ENCODE data around the gene TMEM238L.

Gene TMEM238L

GRCh38 chr17:10821770-10822169, 17.9 kb upstream of the TMEM238L start:
- no peak for DNase-seq (ENCODE audit: low read depth)
- no peak overlapping the region for H3K4me3 ChIP-seq (replicated peaks; ENCODE audit: low read depth, low read length)
- TF ChIP-seq, protein P1, sequence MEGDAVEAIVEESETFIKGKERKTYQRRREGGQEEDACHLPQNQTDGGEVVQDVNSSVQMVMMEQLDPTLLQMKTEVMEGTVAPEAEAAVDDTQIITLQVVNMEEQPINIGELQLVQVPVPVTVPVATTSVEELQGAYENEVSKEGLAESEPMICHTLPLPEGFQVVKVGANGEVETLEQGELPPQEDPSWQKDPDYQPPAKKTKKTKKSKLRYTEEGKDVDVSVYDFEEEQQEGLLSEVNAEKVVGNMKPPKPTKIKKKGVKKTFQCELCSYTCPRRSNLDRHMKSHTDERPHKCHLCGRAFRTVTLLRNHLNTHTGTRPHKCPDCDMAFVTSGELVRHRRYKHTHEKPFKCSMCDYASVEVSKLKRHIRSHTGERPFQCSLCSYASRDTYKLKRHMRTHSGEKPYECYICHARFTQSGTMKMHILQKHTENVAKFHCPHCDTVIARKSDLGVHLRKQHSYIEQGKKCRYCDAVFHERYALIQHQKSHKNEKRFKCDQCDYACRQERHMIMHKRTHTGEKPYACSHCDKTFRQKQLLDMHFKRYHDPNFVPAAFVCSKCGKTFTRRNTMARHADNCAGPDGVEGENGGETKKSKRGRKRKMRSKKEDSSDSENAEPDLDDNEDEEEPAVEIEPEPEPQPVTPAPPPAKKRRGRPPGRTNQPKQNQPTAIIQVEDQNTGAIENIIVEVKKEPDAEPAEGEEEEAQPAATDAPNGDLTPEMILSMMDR (IDR thresholded peaks at IDR 0.05; ENCODE audit: low read length, missing control alignments), result no peak

GRCh38 chr17:10821054-10821453, 17.2 kb upstream of the TMEM238L start:
- no peak for DNase-seq (ENCODE audit: low read depth)
- TF ChIP-seq, protein P1 (IDR thresholded peaks at IDR 0.05; ENCODE audit: low read length, missing control alignments), result no peak
- no peak overlapping the region for H3K4me3 ChIP-seq (replicated peaks; ENCODE audit: low read depth, low read length)

GRCh38 chr17:10815319-10815718, 11.4 kb upstream of the TMEM238L start:
- TF ChIP-seq, protein P1 (IDR thresholded peaks at IDR 0.05; ENCODE audit: low read length, missing control alignments), result no peak
- DNase-seq (ENCODE audit: low read depth), result no peak
- H3K4me3 ChIP-seq (replicated peaks; ENCODE audit: low read depth, low read length), result no peak overlapping the region

GRCh38 chr17:10814075-10814474, 10.2 kb upstream of the TMEM238L start:
- TF ChIP-seq, protein P1 (IDR thresholded peaks at IDR 0.05; ENCODE audit: low read length, missing control alignments), result no peak

DNA sequence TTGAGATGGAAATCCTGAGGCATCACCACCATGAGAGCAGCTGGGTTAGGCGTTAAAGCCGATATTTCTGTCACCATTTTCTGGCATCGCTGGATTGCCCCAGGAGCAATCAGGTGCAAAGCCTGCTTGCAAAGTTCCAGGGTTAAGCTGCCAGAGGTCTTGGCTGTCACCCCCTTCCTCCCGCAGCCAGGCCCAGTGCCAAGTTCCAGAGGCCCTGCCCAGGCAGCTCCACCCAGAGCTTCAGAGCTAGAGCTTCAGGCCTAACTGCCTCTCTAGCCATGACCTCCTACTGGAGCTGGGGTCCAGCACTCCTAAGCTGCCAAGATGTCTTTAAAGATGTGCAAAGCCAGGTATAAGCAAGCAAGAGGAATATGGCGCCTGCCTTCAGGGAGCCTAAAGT, 8.8 kb upstream of the TMEM238L start:
- TF ChIP-seq, protein P1 (IDR thresholded peaks at IDR 0.05; ENCODE audit: low read length, missing control alignments), result no peak
- no peak for DNase-seq (ENCODE audit: low read depth)
- no peak overlapping the region for H3K4me3 ChIP-seq (replicated peaks; ENCODE audit: low read depth, low read length)

More at GRCh38 chr17:10814075-10814474, 10.2 kb upstream of the TMEM238L start:
- no peak for DNase-seq (ENCODE audit: low read depth)
- H3K4me3 ChIP-seq (replicated peaks; ENCODE audit: low read depth, low read length), result no peak overlapping the region

- TF ChIP-seq, protein P1 (IDR thresholded peaks at IDR 0.05; ENCODE audit: low read length, missing control alignments), result no peak
- H3K4me3 ChIP-seq (replicated peaks; ENCODE audit: low read depth, low read length), result no peak overlapping the region
- DNase-seq (ENCODE audit: low read depth), result no peak
Observed at GRCh38 chr17:10809605-10810004, 5.7 kb upstream of the TMEM238L start.

GRCh38 chr17:10807704-10808128, 3.8 kb upstream of the TMEM238L start:
- no peak overlapping the region for H3K4me3 ChIP-seq (replicated peaks; ENCODE audit: low read depth, low read length)
- no peak for DNase-seq (ENCODE audit: low read depth)
- TF ChIP-seq, protein P1 (IDR thresholded peaks at IDR 0.05; ENCODE audit: low read length, missing control alignments), result no peak
